Medulla oblongata (tissue), 1 donor: ENCODE data around the gene SLC22A25.
"Not testable (repeated sequence)": the region's sequence is repeated elsewhere in the genome, so short reads cannot be mapped to it uniquely, and the experiment has no call there.

Experiments used
- DNase-seq: peaks from one replicate; pipeline ENCODE4 v3.0.0-alpha.2; 2015; ENCODE audit errors: extremely low spot score

Gene SLC22A25

DNA sequence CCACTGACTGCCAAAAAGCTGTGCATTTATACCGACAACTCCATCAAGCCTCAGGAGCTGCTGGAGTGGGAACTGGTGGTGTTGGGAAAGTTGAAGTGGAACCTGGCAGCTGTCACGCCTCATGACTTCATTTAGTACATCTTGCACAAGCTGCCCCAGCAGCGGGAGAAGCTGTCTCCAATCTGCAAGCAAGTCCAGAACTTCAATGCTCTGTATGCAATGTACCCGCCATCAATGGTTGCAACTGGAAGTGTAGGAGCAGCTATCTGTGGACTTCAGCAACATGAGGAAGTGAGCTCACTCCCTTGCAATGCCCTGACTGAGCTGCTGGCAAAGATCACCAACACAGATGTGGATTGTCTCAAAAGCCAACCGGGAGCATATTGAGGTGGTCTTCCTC, at the start of gene SLC22A25:
SLC22A25 (minus strand) TSS at position 67 of the 400 bp plus-strand sequence. CDS start 13,947 bp downstream, outside the sequence.
- DNase-seq: no peak

DNA sequence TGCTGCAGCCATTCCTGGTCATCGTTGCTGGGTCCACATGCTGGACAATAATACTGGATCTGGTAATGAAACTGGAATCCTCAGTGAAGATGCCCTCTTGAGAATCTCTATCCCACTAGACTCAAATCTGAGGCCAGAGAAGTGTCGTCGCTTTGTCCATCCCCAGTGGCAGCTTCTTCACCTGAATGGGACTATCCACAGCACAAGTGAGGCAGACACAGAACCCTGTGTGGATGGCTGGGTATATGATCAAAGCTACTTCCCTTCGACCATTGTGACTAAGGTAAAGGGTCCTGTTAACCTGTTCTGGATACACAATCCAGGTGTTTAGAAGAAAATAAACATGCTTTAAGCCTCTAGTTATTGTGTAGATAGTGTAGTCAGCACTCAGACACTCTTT, 46.9 kb upstream of the SLC22A25 start:
- no peak for DNase-seq

DNA sequence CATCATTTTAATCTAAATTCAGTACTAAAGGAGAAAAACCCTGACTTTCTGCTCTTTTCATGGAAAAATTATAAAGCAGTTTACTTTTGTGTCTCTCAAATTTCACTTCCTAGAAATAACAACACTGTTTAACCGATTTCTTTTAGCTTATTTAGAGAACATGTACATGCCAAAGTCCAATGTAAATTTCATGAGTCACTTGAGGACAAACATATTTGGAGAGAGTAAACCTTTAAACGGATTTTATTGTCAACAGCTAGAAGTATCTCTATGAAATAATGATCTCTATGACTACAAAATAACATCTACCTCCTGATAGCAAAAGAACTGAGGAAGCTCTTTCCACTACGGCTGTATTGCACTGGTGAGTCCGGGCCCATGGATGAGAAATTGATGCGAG, 46.3 kb upstream of the SLC22A25 start:
- no peak for DNase-seq

DNA sequence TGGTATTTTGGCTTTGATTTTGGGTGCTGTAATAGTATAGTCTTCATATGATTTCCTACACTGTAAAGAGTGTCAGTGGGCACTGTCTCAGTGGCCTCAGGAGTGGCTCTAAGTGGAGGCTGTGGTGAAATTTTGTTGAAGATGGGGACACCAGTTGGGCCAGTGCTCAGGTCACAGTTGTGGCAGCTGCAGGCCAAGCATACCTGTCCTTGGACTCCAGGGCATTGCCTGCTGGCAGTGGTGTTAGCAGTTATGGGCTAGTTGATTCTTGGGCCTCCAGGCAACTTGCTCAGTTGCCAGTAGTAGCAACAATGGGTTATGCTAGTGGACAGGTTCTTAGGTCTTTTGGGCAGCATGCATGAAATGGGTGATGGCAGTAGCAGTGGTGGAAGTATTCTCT, 39.2 kb upstream of the SLC22A25 start:
- no peak for DNase-seq

DNA sequence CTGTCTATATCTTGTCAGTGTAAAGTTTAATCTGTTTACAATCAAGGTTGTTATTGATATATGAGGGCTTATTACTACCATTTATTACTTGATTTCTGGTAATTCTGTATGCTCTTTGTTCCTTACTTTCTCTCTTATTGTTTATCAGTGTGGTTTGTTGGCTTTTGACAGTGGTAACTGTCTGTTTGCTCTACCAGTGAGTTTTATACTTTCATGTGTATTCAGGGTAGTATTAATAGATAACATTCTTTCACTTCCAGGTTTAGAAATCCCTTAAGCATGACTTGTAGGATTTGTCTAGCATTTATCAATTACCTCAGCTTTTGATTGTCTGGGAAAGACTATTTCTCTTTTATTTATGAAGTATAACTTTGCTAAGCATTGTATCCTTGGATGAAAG, 37.5 kb upstream of the SLC22A25 start:
- no peak for DNase-seq

DNA sequence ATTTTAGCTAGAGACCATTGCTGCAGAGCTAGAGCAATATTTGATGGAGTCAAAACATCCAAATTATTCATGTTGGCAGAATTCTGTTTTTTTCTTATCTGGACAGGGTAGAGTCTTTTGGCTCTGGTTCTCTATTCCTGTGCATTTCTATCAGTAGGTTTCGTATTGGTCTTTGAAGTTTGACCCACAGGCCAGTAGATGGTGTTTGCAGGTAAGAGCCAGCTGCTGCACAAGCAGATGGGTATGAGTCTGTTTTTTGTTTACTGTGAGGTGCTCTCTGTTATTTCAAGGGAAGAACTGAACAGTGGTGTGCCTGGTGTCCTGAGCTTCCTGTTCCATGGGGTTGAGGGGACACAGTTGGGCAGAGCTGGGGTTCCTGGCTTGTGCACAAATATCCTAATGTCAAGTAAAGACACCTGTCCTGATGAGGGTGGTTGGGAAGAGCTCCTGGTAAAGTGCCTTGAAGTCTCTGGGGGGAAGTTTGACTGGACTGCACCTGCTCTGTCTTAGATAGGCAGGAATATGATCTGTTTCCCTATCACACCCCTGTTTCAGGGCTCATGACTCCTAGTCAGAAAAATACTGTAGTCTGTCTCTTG, 34.0 kb upstream of the SLC22A25 start:
- no peak for DNase-seq

DNA sequence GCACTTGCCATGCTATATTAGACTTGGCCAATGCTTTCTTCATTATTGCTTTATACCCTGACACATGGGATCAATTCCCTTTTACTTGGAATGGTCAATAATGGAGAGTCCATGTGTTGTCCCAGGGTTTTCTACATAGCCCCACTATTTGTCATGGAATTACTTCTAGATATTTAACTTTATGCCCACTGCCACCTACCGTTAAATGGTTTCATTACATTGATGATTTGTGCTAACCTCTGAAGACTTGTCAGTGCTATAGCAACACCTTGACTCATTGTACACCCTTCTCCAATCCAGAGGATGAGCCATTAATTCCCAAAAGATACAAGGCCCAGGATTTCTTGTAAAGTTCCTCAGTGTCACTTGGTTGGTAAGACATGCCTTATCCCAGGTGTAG, 31.4 kb upstream of the SLC22A25 start:
- no peak for DNase-seq

DNA sequence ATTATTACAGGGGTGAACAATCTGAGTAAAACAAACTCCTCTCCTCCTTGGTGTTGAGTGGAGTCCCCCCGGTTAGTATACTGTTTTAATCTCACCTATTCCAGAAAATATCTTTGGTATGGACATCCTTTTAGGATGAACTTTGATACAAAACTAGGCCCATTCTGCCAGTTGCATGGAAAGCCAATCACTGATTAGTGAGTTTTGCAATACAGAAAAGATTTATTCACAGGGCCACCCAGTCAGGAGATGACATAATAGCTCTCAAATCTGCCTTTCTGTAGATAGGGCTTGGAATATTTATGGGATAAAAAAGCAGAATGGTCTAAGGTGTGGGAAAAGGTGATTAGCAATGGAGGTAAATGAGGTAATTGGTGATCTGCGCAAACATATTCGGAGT, 30.3 kb upstream of the SLC22A25 start:
- DNase-seq: no peak

DNA sequence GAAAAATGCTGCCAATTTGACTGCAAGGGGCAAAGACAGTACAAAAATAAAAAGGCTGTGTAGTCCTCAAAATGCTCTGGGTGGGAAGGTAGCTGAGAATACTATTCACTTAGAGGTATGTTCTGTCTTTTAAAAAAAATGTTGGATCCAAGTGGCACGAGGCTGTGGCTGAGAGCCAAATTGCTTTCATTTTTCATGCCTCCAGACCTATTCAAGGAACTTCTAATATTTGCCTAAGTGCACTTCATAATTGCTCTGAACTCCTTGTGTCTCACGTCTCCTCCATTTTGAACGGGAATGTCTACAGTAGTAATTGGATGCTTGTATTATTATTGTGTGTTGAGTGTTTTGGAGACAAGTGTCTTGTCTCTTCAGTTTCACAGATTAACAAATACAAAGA, 19.1 kb upstream of the SLC22A25 start:
- no peak for DNase-seq

DNA sequence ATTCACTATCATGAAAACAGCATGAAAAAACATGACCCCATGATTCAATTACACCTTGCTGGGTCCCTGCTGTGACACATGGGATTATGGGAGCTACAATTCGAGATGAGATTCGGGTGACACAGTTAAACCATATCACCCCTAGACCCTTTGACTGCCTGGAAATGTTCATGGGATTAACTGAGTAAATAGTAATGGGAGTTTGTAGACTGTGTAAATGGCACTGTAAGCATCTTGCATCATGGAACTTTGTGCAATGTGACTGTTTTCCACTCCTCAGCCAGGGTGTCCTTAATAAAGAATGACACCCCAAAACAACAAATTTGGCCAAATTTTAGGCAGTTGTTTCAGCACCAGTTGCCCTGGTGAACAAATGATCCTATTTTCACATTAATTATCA, 7.9 kb upstream of the SLC22A25 start:
- no peak for DNase-seq

DNA sequence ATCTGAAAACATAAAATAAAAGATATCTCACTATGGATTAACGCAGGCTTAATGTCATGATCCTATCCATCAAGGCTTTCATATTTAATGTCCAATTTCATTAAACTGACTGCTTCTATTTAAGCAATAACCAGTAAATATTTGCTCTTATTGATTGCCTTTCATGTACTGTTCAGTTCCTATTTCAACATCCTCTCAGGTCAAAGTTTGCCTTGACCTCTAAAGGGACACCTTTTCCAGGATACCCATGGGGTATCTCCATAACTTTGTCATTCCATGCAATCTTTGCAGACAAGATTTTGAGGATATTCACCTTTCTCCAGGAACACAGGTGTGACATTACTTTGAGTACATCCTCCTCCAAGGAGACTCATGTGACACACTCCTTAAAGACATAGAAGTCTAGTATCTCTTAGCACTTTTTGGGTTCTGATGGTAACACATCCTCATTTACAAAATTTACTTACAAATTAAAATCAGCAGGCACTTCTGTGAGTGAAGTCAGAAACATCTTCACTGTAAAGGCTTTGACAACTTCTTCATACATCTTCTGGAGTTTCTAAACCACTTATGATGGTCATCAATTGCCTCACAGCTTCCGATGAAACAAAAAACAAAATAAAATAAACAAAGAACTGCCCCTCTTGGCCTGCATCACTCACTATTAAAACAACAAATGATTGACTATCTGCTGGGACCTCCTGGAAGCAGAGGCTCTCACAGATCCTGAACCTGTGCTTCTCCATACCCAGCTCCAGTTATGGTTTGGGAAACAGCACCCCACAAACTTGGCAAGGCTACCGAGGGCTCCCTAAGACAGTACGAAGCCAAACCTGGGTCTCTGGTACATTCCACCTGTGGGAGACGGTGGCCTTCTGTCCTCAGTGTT, 7.0 kb upstream of the SLC22A25 start:
- DNase-seq: no peak

DNA sequence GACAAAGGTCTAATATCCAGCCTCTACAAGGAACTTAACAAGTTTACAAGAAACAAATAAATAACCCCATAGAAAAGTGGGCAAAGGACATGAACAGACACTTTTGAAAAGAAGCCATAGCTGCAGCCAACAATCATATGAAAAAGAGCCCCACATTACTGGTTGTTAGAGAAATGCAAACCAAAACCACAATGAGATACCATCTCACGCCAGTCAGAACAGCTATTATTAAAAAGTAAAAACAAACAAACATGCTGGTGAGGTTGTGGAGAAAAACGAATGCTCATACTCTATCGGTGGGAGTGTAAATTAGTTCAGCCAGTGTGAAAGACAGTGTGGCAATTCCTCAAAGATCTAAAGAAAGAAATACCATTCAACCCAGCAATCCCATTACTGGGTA, 5.6 kb upstream of the SLC22A25 start:
- no peak for DNase-seq

DNA sequence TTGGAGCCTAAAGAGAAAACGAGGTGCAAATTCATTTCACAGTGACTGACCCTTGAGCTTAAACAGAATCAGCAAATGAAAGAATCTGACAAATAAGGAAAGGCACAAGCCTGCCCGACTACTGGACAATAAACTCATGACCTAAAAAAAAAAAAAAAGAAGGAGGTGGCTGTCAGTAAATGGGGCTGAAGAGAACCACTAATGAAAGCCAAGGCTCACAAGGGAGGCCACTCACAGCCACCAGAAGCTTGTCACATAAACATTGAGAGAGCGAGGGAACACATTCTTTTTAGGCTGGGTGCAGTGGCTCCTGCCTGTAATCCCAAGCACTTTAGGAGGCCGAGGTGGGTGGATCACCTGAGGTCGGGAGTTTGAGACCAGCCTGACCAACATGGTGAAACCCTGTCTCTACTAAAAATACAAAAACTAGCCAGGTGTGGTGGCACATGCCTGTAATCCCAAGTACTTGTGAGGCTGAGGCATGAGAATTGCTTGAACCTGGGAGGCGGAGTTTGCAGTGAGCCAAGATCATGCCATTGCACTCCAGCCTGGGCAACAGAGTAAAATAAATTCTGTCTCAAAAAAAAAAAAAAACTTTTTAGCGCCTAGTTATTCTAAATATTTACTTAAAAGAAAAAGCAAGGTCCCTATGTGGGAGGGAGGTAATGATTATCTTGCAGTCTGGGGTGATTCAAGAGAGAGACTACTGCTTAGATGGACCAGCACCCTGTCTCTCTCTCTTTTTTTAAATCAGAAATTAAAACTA, 4.0 kb upstream of the SLC22A25 start:
- not testable (repeated sequence) for DNase-seq

DNA sequence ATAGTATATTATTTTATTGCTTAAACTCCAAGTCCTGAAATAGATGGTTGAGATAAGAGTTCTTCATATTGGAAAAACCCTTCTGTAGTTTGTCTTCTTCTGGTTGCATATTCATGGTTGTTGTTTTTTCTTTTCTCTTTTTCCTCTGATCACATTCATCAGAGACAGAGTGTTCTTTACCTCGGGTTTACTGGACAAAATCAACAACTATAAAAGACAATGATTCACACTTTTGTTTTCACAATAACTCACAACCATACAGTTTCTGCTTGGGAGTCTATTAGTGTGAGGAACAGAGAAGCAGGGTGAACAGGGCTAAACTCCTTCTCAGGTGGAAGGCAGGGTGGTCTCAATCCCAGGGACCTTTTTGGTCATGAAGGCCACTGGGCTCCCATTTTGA, 2.6 kb upstream of the SLC22A25 start:
- DNase-seq: no peak

DNA sequence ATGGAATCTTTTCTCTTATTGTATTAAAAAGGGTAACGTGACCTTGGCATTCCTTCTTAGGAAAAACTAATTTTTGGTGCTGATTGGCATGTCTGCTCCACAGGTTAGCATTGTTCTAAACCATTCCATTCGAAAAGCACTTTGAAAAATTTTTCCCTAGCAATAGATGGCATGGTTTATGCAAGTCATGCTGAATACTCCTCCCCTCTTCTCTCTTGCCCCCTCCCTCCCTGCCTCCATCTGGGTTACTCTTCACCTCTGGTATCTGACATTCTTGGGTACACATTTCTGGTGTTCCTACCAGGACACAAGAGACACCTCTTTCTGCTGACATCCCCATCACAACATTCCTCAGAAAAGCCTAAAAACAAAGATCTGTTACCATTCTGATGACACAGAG, 1.5 kb upstream of the SLC22A25 start:
- DNase-seq: no peak

DNA sequence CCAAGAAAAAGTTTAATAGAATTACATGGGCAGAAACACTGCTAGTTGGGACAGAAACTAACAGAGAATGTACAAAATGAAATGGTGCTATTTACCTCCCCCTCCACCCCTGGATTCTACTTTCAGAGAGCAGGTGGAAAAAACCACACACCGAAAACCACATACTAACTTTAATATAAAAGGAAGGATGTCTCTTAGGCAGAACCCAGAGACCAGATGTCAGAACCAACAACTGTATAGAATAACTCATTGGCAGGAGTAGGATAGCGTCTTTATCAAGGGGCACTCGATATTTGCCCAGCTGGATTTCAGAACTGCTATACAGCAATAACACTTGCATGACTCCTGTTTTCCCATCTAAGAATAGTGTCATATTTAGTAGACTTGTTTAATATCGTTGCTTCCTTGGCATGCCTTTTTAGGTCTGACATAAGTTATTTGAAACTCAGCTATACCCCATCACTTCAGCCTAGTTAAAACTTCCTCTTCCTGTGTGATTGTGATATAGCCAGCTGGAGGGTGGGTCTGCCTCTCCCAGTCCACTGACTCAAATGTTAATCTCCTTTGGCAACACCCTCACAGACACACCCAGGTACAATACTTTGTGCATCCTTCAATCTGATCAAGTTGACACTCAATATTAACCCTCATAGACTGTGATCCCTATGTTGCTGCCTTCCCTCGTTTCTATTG, 1.2 kb downstream of the SLC22A25 start:
- DNase-seq: no peak

DNA sequence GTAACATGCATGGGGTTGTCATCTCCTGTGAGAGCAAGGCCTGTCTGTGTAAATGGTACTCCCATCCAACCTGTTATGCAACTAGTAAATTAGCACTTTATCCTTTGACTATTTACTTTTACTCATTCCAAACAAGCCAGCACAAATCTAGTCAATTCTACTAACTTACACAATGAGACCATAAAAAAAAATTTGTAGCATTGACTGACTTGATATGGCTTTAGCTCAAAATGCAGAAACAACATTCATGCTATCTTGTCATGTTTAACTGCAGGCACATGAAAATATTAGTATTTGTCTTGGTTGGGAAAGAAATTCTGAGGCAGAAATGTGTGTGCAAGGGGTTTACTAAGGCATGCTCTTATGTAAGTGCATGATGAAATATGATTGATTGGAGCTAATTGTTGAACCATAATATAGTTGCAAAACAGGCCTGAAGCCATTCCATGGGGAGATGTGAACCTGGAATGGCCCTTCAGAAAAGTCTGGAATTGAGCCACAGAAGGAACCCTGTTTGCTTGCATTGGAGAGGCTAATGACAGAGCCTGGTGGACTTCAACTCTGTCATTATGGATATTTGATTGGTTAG, 2.5 kb downstream of the SLC22A25 start:
- no peak for DNase-seq

DNA sequence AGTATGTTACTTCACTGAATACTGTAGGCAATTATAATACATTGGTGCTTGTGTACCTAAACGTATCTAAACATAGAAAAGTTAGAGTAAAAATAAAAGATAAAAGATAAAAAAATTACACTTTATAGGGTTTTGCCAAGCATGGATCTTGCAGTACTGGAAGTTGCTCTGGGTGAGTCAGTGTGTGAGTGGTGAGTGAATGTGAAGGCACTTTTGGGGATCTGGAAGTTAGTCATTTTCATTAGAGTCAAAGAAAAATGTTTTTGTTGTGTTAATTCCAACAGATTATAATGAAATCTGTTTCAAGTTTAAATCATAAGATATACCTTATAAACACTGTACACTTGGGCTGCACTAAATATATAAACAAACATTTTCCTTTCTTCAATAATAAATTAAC, 3.3 kb downstream of the SLC22A25 start:
- DNase-seq: no peak

DNA sequence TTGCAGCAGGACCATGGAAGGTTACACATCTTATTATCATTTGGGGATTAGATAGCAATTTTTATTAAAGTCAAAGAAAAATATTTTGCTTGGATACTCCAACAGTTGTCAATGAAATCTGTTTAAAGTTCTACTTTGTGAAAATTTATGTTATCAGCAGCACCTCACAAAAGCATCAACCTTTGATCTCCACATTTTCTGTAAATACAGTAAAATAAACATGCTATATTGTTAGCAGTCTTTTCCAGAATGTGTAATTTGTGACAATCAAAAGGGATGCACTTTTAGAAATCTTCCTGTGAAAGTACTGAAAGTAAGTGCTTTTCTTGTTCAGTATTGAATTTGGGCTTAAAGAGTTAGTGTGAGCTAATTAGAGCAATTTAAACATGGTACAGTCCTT, 4.1 kb downstream of the SLC22A25 start:
- DNase-seq: no peak

DNA sequence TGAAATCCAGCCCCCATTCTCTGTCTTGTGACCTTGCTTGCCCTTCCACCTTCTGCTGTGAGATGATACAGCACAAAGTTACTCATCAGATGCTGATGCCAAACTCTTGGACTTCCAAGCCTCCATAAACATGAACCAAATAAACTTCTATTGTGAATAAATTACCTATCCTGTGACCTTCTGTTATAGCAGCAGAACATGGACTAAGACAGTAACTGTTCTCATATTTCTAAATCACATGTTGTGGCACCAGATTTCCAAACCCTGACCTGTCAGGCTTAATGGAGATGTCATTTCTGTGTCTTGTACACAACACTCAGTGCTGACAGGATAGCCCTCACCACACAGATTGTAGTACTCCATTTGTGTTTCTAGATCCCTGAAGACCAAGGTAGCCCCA, 6.0 kb downstream of the SLC22A25 start:
- no peak for DNase-seq
